Epithelial cell of esophagus (primary cell): ENCODE results near the gene GABBR1.

Experiments used
- DNase-seq: peaks from one replicate; pipeline ENCODE4 v3.0.0; 2010; ENCODE audit warnings: low read depth
- H3K4me3 ChIP-seq: 2 replicates; pipeline ENCODE4 v1.5.1; 2011; ENCODE audit warnings: mild to moderate bottlenecking, low read length, control low read depth
- CTCF ChIP-seq: IDR thresholded peaks from 2 replicates; pipeline ENCODE4 v1.5.1; 2011; ENCODE audit warnings: low read depth, mild to moderate bottlenecking, low read length, control low read depth, inconsistent platforms; ENCODE audit not compliant: insufficient read depth; ENCODE audit errors: missing control alignments

Gene GABBR1

GRCh38 chr6:29637247-29637646, 4.3 kb upstream of the GABBR1 start:
- DNase-seq = no peak
- H3K4me3 ChIP-seq = no peak overlapping the region
- TF ChIP-seq CTCF = no peak

- peak overlapping the region; percentile 57 for H3K4me3 ChIP-seq
- TF ChIP-seq CTCF = no peak
These were observed 537 bp upstream of the GABBR1 start for GRCh38 chr6:29633534-29633905.

GRCh38 chr6:29631860-29632731, 887 bp downstream of the GABBR1 start:
- H3K4me3 ChIP-seq = peak overlapping the region; percentile 57
- no peak for TF ChIP-seq CTCF
- peak; percentile 40 for DNase-seq

More at GRCh38 chr6:29633534-29633905, 537 bp upstream of the GABBR1 start:
- DNase-seq = no peak

- no peak for TF ChIP-seq CTCF
- H3K4me3 ChIP-seq = no peak overlapping the region
- DNase-seq = peak; percentile 20
These were observed 1.7 kb downstream of the GABBR1 start for GRCh38 chr6:29631209-29631810.

- no peak overlapping the region for H3K4me3 ChIP-seq
- no peak for TF ChIP-seq CTCF
- no peak for DNase-seq
These were observed 2.7 kb downstream of the GABBR1 start for GRCh38 chr6:29630315-29630714.

- H3K4me3 ChIP-seq = no peak overlapping the region
- DNase-seq = no peak
- TF ChIP-seq CTCF = no peak
These were observed 3.4 kb downstream of the GABBR1 start for GRCh38 chr6:29629571-29629970.
